ENCODE measurements around the gene POU2AF3.

Gene POU2AF3

GRCh38 chr11:111329306-111330204 lies 31.2 kb downstream of the POU2AF3 start:
- no peak for DNase-seq

DNA sequence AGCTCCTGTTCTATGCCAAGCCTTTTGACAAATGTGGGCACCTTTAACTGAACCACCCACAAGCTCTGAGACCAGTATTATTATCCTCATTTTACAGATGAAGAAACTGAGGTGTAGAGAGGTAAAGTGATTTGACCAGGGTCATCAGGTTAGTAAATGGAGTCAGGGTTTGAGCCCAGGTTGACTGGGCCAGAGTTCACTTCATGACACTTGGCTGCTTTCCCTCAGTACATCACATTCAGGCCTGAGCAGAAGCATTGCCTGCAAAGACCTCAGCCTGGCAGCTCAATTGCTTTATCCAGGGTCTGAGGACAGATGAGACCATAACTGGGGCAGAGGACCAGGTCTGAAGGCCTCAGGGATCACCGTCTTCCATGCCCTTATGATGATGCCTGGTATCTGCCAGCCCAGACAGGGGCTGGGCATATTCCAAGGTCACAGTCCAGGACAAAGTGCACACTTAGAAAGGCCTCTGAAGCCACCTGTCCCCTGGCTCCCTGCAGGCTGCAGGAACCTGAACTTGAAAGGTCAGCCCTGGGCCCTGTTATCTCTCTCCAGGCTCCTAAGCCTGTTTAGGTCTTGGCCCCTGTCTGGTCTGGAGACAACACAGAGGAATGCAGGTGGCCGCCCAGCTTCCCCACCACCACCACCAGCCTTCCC lies 32.0 kb downstream of the POU2AF3 start:
- no peak for DNase-seq

GRCh38 chr11:111331711-111332479 lies 33.5 kb downstream of the POU2AF3 start:
- DNase-seq: no peak

DNA sequence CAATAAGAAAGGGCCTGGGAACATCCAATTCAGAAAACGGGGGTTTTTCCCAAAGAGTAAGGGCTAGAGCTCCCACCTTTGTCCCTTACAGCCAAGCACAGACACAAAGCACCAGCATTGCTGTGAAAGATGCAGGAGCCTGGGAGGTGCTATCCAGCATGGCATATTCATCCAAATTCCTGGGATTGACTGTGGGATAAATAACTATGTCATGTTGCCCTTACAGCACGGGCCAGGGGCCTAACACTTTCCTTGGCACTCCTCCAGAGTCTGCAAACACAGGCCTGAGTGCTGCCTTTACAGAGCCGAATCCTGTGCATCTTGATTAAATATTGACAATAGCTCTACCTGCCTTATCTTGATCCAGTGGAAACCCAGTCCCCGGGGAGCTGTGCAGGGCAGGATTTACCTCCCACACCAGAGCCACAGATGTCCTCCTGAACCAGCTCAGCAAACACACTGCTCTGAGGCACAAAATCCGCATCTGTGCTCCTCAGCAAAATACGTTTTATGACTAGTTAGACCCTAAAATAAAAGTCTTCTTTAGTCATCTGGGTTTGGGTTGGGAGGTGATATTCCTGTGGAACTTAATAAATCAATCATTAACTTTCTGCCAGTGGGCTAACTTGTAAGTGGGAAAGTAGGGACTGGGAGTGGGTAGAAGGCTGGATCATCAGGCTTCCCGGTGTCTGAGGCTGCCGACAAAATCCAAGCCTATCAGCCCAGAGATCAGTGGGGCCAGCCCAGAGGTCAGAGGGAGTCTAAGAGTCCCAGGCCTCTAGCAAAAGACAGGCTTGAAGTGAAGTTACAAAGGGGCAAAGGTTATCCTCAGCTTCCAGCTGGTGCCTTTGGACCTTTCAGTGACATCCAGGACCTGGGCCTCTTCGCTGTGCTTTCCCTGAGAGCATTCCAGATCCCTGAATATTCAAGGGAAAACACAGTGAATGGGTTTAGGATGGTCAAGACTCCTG lies 36.5 kb downstream of the POU2AF3 start:
- DNase-seq: no peak

DNA sequence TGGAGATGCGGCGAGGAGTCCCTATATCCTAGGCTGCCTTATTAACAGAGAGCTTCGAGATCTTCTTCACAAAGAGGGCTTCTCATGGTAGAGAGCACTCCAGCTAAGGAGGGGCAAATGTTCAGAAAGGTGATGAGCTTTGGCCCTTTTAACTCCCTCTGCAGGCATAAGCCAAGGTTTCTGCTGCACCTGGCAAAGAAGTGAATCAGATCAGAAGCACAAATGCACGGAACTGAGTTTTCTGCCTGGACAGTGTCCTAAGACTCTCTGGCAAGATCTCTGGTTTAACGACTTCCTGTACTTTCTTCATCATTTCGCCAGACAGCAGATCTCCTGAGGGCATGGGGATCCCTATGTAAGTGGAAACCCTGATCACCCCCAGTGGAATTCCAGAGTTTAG lies 37.2 kb downstream of the POU2AF3 start:
- DNase-seq: no peak

GRCh38 chr11:111336062-111336461 lies 37.7 kb downstream of the POU2AF3 start:
- no peak for DNase-seq

GRCh38 chr11:111336582-111337256 lies 38.4 kb downstream of the POU2AF3 start:
- no peak for DNase-seq

- DNase-seq: no peak
Observed at GRCh38 chr11:111339758-111340388, 41.5 kb downstream of the POU2AF3 start.

DNA sequence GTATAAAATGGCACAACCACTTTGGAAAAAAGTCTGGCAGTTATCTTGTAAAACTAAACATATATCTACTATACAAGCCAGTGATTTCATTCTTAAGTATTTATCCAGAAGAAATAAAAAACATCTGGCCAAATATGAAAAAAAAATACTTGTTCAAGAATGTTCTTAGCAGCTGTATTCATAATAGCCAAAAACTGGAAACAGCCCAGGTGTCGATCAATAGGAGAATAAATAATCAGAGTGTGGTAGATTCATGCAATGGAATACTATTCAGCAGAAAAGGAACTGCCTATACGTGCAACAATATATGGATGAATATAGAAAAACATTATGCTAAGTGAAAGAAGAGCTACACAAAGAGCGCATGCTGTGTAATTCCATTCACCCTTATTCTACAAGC lies 44.0 kb downstream of the POU2AF3 start:
- DNase-seq: no peak

DNA sequence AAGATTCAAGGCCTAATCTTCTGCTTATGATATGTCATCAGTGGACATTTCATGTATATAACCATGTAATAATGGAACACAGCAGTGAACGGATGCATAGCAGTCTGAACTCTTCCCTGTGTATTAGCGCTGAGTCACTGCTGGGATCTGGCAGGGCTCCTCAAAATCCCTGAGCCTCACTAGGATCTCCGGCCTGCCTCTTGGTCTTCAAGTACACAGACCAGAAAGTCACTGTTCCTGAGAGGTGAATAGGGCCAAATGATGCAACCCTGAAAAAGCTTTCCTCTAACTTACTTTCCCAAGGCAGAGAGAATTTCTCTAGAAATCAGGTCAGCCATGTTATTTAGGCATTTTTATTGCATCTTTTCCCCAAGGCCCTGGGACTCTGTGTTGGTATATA lies 45.7 kb downstream of the POU2AF3 start:
- no peak for DNase-seq

GRCh38 chr11:111347002-111347722 lies 48.8 kb downstream of the POU2AF3 start:
- no peak for DNase-seq

DNA sequence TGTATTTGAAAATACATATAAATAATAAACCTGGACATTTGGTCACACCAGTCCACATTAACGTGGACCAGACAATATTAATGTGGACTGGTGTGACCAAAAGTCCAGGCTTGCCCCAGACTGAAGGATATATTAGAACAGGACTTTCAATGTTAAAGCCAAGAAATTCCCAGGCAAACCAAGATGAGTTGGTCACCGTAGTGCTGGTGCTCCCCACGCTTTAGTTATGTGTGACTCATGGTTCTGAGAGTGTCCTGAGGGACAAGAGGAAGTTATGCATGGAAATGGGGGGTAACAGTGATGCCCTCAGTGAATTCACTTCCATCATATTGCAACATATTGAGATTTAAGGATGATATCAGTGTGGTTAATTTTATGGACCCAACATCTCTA lies 49.4 kb downstream of the POU2AF3 start:
- DNase-seq: no peak

- no peak for DNase-seq
Observed at GRCh38 chr11:111348147-111348546, 49.8 kb downstream of the POU2AF3 start.

DNA sequence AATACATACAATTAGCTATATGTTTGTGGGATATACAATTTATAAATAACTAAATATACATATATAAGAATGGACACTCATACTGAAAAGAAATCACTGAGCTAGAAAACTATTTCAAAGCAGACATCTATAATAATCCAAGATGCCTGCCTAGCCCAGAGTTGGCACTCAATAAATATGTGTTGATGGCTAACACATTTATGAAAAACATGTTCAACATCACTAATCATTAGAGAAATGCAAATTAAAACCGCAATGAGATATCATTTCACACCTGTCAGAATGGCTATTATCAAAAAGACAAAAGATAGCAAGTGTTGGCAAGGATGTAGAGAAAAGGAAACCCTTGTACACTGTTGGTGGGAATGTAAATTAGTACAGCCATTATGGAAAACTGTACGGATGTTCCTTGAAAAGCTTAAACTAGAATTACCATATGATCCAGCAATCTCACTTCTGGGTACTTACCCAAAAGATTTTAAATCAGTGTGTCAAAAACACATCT lies 50.9 kb downstream of the POU2AF3 start:
- DNase-seq: no peak

DNA sequence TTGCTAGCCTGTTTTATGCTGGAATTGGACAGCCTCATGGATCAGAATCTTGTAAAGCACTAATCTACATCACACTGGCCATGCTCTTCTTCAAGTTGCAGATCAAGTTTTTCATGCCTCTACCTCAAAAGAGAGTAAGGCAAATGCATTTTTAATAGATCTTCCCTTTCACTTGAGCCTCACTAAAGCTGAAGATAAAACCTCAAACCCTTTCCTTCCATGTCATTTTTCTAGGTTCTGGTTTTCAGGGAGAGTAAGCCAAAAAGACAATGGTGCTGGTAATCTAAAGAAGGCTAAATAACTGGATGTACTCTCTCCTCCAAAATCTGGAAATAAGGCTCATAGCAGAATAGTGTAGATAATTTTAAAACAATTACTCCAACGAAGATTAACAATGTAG lies 52.5 kb downstream of the POU2AF3 start:
- DNase-seq: no peak

GRCh38 chr11:111351374-111352055 lies 53.2 kb downstream of the POU2AF3 start:
- DNase-seq: no peak

- no peak for DNase-seq
Observed at GRCh38 chr11:111352231-111352746, 53.9 kb downstream of the POU2AF3 start.

GRCh38 chr11:111352935-111353710 lies 54.8 kb downstream of the POU2AF3 start:
- no peak for DNase-seq
